ENCODE results near the gene KCNA2. TPM values are rescaled to one million over a fixed set of nuclear protein-coding genes. Genes with fewer than 3 reads are reported as not detected.

The KCNA2 gene
- total and polyA plus RNA-seq, 2 donors (not counting 1 experiment from before 2014, with no cell fraction given): 0.39 to 0.59 TPM

DNA sequence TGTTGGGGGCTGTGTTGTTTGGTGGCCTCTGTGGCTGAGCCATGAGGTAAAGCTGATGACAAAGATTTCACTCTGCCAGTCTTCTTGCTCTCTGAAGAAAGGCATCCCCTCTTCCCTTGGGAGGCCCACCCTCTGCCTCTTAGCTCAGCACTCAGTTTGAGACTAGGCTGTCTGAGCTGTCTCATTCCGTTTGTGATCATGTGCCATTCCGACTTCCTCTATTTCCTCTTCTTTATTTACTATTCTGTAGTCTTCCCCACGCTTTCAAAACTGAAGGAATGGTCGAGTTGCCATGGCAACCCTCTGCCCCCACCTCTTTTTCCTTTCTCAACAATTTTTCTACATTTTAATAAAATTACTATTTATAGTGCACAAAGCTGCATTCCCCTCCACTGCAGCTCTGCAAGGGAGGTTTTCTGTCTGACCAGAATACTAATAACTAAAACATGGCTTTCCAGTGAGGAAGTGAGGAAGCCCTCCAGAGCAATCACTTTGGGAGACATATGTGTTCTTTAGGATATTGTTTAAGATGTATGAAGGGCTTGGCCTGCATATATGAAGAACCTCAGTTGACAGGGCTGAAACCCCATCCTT lies 37.8 kb upstream of the KCNA2 start:
- Histone ChIP-seq H3K27me3 (replicated peaks in 1 of 4; ENCODE audit: control extremely low read depth in 1 of 4, control insufficient read depth in 3 of 4, insufficient read depth in 4 of 4, low read length in 3 of 4) (no peaks in the 10 kb centered on the region), H2AFZ (ENCODE audit: insufficient read depth, low read depth, low read length, poor library complexity, severe bottlenecking) (no peak overlapping the region), H3K4me1 (ENCODE audit: control insufficient read depth in 2 of 2, insufficient read depth in 2 of 2, low read length in 2 of 2) (peaks cover 13 to 15% of the 10 kb centered on the region in 2 donors), H3K36me3 (replicated peaks in 1 of 2; ENCODE audit: control extremely low read depth in 1 of 2, control insufficient read depth in 1 of 2, extremely low read depth in 1 of 2, insufficient read depth in 2 of 2, low read length in 1 of 2) (no peaks in the 10 kb centered on the region), H3K4me2 (replicated peaks; ENCODE audit: low read depth, low read length, poor library complexity, severe bottlenecking) (no peak overlapping the region), H3K4me3 (ENCODE audit: control extremely low read depth in 1 of 5, extremely low read depth in 1 of 5, insufficient read depth in 1 of 5, low read depth in 2 of 5, low read length in 4 of 5) (no peak overlapping the region), H3K9me3 (ENCODE audit: control extremely low read depth in 1 of 3, control insufficient read depth in 2 of 3, insufficient read depth in 1 of 3, low read length in 2 of 3) (no peaks in the 10 kb centered on the region), H3K27ac (ENCODE audit: low read length in 2 of 2) (no peak overlapping the region), H3K79me2 (ENCODE audit: control insufficient read depth, insufficient read depth, low read length) (no peaks in the 10 kb centered on the region), H4K20me1 (ENCODE audit: control insufficient read depth, insufficient read depth, low read length, poor library complexity, severe bottlenecking) (no peaks in the 10 kb centered on the region), H3K9ac (ENCODE audit: low read length) (no peak overlapping the region)
- WGBS (ENCODE audit: insufficient coverage): 0% methylated on average over 1 of the region's 4 CpGs
- TF ChIP-seq, protein P1, sequence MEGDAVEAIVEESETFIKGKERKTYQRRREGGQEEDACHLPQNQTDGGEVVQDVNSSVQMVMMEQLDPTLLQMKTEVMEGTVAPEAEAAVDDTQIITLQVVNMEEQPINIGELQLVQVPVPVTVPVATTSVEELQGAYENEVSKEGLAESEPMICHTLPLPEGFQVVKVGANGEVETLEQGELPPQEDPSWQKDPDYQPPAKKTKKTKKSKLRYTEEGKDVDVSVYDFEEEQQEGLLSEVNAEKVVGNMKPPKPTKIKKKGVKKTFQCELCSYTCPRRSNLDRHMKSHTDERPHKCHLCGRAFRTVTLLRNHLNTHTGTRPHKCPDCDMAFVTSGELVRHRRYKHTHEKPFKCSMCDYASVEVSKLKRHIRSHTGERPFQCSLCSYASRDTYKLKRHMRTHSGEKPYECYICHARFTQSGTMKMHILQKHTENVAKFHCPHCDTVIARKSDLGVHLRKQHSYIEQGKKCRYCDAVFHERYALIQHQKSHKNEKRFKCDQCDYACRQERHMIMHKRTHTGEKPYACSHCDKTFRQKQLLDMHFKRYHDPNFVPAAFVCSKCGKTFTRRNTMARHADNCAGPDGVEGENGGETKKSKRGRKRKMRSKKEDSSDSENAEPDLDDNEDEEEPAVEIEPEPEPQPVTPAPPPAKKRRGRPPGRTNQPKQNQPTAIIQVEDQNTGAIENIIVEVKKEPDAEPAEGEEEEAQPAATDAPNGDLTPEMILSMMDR (IDR thresholded peaks at IDR 0.05): no peak
- TF ChIP-seq EZH2 (IDR thresholded peaks at IDR 0.05; ENCODE audit: borderline replicate concordance, insufficient read depth, low read depth, low read length, poor library complexity, severe bottlenecking): no peak
- POLR2A ChIA-PET: interaction anchor here (1.1 kb wide), 1 partner anchor 30 kb away, joined by 4 read pairs; the partner anchor contains the start of gene KCNA3
- ATAC-seq (ENCODE audit: low read depth) (peak; percentile 60), DNase-seq (peak; percentile 45)
- Mint-ChIP-seq H3K27me3 (peaks cover 6% of the 10 kb centered on the region), H3K4me3 (no peak overlapping the region), H3K4me1 (peaks cover 17% of the 10 kb centered on the region), H3K9me3 (ENCODE audit: insufficient read depth) (no peaks in the 10 kb centered on the region), H3K27ac (no peak overlapping the region)
- intact Hi-C loops (cut with micrococcal nuclease): loop anchor here (2.0 kb wide), 1 partner anchor 13 kb away; no protein-coding TSS in a partner anchor
- CTCF ChIA-PET: interaction anchor here (0.6 to 3.5 kb wide), 4 partner anchors 14 to 122 kb away, joined by 3 to 17 read pairs (median 4); no protein-coding TSS in a partner anchor

DNA sequence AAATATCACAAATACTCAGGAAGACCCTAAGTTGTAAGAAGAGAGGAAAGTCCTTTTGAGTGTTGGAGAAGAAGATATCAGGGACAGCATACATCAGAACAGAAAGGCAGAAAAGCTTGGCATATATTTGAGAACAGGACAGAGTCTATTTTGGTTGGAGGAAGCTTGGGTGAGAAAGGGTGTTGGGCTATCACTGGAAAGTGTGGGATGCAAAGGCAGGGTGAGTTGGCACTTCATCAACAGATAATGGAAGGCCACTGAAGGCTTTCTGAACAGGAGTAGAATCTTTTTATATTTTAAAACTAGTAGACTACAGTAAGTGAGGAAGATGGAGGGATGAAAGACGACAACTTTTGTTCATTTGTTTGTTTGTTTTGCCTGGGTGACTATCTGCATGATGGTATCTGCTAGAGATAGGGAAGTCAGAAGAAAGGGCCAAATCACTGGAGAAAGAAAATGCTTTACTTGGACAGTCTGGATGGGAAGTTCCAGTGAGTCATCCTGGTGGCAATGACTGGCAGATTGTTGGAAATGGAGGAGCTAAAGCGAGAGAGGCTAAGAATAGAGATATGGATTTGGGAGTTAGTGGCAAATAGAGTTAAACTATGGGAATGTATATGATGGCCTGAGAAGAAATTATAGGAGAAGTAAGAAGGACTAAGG lies 33.7 kb upstream of the KCNA2 start:
- TF ChIP-seq, protein P1 (IDR thresholded peaks at IDR 0.05): no peak
- no peak for TF ChIP-seq EZH2 (IDR thresholded peaks at IDR 0.05; ENCODE audit: borderline replicate concordance, insufficient read depth, low read depth, low read length, poor library complexity, severe bottlenecking)

More for the DNA sequence above, 33.7 kb upstream of the KCNA2 start:
- intact Hi-C loops (cut with micrococcal nuclease): no loop called here
- Mint-ChIP-seq H3K27ac (no peak overlapping the region), H3K4me1 (peaks cover 43% of the 10 kb centered on the region), H3K9me3 (ENCODE audit: insufficient read depth) (no peaks in the 10 kb centered on the region), H3K4me3 (no peak overlapping the region), H3K27me3 (no peaks in the 10 kb centered on the region)
- H4K20me1 ChIP-seq (ENCODE audit: control insufficient read depth, insufficient read depth, low read length, poor library complexity, severe bottlenecking): no peaks in the 10 kb centered on the region
- 87% methylated on average over 1 of the region's 2 CpGs for WGBS (ENCODE audit: insufficient coverage)
- no peak overlapping the region for H2AFZ ChIP-seq (ENCODE audit: insufficient read depth, low read depth, low read length, poor library complexity, severe bottlenecking)
- POLR2A ChIA-PET: no interaction called here
- no peaks in the 10 kb centered on the region for H3K79me2 ChIP-seq (ENCODE audit: control insufficient read depth, insufficient read depth, low read length)
- ATAC-seq (ENCODE audit: low read depth) (no peak), DNase-seq (no peak)
- H3K4me2 ChIP-seq (replicated peaks; ENCODE audit: low read depth, low read length, poor library complexity, severe bottlenecking): no peak overlapping the region
- no peaks in the 10 kb centered on the region for H3K36me3 ChIP-seq (replicated peaks in 1 of 2; ENCODE audit: control extremely low read depth in 1 of 2, control insufficient read depth in 1 of 2, extremely low read depth in 1 of 2, insufficient read depth in 2 of 2, low read length in 1 of 2)
- no peaks in the 10 kb centered on the region for H3K9me3 ChIP-seq (ENCODE audit: control extremely low read depth in 1 of 3, control insufficient read depth in 2 of 3, insufficient read depth in 1 of 3, low read length in 2 of 3)
- no peak overlapping the region for H3K27ac ChIP-seq (ENCODE audit: low read length in 2 of 2)
- no peaks in the 10 kb centered on the region for H3K27me3 ChIP-seq (replicated peaks in 1 of 4; ENCODE audit: control extremely low read depth in 1 of 4, control insufficient read depth in 3 of 4, insufficient read depth in 4 of 4, low read length in 3 of 4)
- no peak overlapping the region for H3K9ac ChIP-seq (ENCODE audit: low read length)
- H3K4me3 ChIP-seq (ENCODE audit: control extremely low read depth in 1 of 5, extremely low read depth in 1 of 5, insufficient read depth in 1 of 5, low read depth in 2 of 5, low read length in 4 of 5): no peak overlapping the region
- H3K4me1 ChIP-seq (ENCODE audit: control insufficient read depth in 2 of 2, insufficient read depth in 2 of 2, low read length in 2 of 2): peaks cover 32 to 35% of the 10 kb centered on the region in 2 donors
- CTCF ChIA-PET: interaction anchor here (1.4 to 11.9 kb wide), 3 partner anchors 21 to 125 kb away, joined by 3 to 155 read pairs (median 4); no protein-coding TSS in a partner anchor

Data from B cell (primary cell).